ENCODE results near the gene CPTP.
A peak's percentile ranks its signal among the peaks of the same experiment; 100 is the strongest.

CPTP gene

DNA sequence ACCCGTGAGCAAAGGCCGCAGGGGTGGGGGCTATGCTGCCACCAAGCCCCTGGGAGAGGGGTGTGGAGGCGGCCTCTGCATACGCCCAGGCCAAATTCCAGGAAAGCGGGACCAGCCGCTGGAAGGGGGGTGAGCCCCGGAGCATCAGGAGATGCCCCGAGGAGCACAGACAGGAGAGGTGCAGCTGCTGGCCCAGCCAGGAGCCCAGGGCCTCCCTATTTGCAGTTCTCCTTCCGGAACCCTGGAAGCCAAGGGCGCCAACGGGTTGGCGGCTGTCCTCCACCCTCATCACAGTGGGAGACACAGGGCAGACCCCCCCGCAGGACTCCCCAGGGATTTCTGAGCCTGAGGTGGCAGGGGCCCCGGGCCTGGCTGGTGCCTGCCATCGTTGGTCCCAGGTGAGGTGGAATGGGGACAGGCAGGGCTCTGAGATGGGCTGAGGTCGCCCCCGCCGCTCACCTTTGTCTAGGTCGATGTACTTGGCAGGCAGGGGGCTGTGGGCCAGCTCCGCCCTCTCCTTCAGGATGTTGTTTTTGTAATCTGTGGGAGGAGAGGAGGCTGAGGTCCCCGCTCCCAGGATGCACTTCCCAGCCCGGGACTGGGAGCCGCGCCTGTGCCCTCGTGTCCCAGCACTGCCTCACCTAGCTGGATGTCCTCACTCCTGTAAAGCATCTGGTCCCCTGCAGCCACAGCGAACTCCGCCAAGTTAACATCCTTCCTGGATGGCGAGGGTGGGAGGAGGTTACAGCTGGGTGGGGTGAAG lies 29.0 kb downstream of the CPTP start:
- no peak overlapping the region for H3K4me3 ChIP-seq
- H3K27ac ChIP-seq, result peak overlapping the region in 1 of 2 donors; percentile 71
- DNase-seq (ENCODE audit: low spot score), result no peak
- TF ChIP-seq, protein P1, sequence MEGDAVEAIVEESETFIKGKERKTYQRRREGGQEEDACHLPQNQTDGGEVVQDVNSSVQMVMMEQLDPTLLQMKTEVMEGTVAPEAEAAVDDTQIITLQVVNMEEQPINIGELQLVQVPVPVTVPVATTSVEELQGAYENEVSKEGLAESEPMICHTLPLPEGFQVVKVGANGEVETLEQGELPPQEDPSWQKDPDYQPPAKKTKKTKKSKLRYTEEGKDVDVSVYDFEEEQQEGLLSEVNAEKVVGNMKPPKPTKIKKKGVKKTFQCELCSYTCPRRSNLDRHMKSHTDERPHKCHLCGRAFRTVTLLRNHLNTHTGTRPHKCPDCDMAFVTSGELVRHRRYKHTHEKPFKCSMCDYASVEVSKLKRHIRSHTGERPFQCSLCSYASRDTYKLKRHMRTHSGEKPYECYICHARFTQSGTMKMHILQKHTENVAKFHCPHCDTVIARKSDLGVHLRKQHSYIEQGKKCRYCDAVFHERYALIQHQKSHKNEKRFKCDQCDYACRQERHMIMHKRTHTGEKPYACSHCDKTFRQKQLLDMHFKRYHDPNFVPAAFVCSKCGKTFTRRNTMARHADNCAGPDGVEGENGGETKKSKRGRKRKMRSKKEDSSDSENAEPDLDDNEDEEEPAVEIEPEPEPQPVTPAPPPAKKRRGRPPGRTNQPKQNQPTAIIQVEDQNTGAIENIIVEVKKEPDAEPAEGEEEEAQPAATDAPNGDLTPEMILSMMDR (IDR thresholded peaks at IDR 0.05), result no peak

DNA sequence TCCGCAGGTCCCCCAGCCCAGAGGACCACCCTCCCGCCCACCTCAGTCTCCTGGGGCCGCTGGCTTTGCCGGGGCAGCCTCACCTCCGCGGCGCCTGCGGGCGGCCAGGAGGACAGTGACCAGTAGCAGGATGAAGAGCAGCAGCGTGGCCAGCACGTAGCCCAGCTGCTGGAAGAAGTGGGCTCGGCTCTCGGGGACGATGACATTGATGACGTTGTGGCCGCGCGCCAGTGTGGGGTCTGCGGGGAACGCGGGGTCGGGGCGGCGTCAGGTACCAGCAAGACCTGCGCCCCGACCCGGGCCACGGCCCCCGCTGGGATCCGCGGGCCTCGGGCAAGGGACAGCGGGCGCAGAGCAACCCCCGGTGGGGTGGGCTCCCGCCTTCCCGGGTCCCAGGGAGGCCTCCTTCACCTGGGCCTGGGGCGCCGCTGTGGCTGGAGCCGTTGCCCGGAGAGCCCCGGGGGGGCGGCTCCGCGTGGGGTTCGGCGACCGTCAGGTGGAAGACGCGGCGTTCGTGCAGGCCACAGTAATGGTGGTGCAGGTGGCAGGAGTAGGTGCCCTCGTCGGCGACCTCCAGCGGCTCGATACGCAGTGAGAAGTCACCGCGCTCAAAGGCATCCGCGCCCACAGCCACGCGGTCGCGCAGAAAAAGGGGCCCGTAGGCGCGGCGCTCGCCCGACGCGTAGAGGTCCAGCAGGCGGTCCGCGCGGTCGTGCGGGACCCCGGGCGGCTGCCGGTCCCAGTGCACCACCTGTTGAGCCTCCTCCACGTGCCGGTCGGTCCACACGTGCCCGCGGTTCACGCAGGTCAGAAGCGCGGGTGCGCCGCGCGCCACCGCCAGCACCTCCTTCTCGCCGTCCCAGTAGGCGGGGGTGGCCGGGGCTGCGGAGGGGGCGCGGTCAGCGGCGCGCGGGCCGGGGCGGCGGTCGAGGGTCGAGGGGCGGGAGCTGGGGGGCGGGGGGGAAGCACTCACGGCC lies 30.0 kb downstream of the CPTP start:
- DNase-seq (ENCODE audit: low spot score), result no peak
- Histone ChIP-seq H3K27ac (peak overlapping the region in 1 of 2 donors; percentile 95), H3K4me3 (peak overlapping the region; percentile 78)
- TF ChIP-seq, protein P1 (IDR thresholded peaks at IDR 0.05), result no peak

DNA sequence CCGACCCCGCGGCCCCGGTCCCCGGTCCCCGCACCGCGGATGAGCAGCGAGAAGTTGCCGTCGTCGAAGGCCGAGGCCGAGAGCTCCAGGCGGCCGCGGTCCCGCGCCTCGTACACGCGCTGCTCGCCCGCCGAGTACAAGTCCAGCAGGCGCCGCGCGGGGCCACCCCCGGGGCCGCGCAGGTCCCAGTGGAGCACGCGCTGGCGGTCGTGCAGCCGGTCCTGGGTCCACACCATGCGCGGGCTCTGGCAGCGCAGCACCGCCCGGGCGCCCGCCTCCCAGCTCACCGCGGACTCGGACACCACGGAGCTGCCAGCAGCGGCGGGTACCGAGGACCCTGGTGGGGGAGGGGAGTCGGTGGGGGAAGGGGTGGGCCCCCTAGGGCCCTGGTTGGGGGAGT lies 30.8 kb downstream of the CPTP start:
- Histone ChIP-seq H3K27ac (peak overlapping the region; percentile 81 to 95), H3K4me3 (peak overlapping the region; percentile 78)
- TF ChIP-seq, protein P1 (IDR thresholded peaks at IDR 0.05), result no peak
- DNase-seq (ENCODE audit: low spot score), result no peak

DNA sequence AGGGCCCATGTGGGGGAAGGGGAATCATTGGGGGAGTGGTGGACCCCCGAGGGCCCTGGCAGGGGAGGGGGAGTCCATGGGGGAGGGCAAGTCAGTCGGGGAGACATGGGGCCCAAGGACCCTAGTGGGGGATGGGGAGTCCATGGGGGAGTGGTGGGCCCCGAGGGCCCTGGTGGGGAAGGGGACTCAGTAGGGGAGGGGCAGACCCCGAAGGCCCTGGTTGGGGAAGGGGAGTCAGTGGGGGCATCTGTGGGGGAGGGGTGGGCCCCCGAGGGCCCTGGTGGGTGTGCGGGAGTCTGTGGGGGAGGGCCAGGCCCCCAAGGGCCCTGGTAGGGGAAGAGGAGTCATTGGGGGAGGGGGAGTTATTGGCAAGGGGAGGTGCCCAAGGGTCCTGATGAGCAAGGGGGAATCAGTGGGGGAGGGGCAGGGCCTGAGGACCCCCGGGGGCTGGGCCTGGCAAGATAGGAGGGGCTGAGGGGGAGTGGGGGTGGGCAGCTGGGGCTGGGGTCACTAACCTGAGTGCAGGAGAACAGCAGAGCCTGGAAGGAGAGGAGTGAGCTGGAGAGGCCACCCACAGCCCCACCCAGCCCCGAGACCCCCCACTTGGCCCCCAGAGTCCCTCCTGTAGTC lies 31.7 kb downstream of the CPTP start:
- TF ChIP-seq, protein P1 (IDR thresholded peaks at IDR 0.05), result no peak
- H3K27ac ChIP-seq, result peak overlapping the region; percentile 81 to 95
- DNase-seq (ENCODE audit: low spot score), result no peak
- H3K4me3 ChIP-seq, result peak overlapping the region; percentile 78

DNA sequence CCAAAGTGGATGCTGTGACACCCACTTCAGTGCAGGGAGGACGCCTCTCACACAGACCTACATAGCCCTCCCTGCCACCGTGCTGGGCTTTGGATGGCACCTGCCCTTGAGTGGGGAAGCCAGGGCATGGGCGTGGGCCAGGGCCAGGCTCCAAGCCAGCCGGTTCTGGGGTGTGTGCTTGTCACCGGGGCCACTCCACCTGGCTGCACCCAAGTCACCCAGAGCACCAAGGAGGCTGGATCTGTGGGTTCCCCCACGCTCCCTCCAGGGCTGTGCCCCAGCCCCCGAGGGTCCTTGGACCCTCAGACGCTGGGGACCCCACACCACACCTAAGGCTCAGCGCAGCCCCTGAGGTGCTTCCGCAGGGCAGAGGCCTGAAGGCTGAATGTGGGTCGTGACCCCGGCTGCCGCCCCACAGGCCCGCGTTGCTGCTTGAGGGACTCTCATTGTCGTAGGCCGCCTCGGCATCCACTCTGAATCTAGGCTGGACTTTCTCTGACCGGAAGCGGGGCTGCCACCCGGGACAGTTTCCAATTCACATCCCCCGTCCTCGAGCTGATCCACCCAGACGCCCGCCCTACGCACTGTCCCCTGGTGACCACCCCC lies 32.3 kb downstream of the CPTP start:
- no peak for DNase-seq (ENCODE audit: low spot score)
- TF ChIP-seq, protein P1 (IDR thresholded peaks at IDR 0.05), result no peak
- Histone ChIP-seq H3K27ac (peak overlapping the region; percentile 81 to 95), H3K4me3 (peak overlapping the region; percentile 78)

DNA sequence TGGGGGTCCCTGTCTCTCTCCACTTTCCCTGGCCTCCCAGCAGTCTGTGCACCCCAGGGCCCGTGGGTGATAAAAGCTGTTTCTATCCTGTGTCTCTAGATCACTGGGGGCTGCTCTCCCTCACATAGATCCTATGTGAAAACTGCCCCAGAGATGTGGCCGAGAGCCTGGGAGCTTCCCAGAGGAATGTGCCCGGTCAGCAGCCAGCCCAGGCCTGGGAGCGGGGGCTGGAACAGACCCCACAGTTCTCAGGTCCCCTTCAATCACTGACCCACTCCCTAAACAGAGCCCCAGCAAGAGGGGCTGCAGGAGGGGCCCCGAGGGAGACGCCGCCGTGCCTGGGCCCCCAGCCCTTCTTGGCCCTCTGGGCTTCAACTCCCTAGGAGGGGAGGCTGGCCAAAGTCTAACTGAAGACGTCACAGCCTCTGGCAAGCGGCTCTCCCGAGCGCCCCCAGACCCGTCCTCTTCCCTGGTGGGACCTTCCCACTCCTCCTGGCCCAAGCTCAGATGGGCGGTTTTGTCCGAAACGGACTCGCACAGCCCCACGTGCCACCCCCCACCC lies 33.4 kb downstream of the CPTP start:
- TF ChIP-seq, protein P1 (IDR thresholded peaks at IDR 0.05), result no peak
- Histone ChIP-seq H3K27ac (peak overlapping the region; percentile 81 to 95), H3K4me3 (peak overlapping the region; percentile 78)
- DNase-seq (ENCODE audit: low spot score), result no peak
